H1 (cell line): ENCODE results near the gene MCM5. TPM values are rescaled to one million over a fixed set of nuclear protein-coding genes. Genes with fewer than 3 reads are reported as not detected.

ENCODE experiments used
- CTCF ChIA-PET: fragments of 300-600 bp; sonication (Branson Sonifier 250); formaldehyde crosslinking; loops from one replicate; lab custom pipeline; 2021; ENCODE audit not compliant: partially characterized antibody; lab: Charles Lee
- POLR2A ChIA-PET: fragments of 300-600 bp; sonication (Branson Sonifier 250); formaldehyde crosslinking; loops from one replicate; lab custom pipeline; 2021; ENCODE audit warnings: inconsistent platforms; ENCODE audit not compliant: partially characterized antibody; lab: Charles Lee
- DNase-seq, 2 experiments: peaks; one replicate each; pipeline versions ENCODE4 v3.0.0 to v3.0.0-alpha.2; 2010 to 2022; ENCODE audit warnings: low spot score in 2 of 2, low read depth in 1 of 2, mixed read lengths in 1 of 2
- FAIRE-seq: peaks from 2 replicates; lab custom pipeline; 2011; peaks lifted over from hg19 to GRCh38; lab: Jason Lieb, UNC
- H2AFZ ChIP-seq: 2 replicates; pipeline ENCODE4 v1.8.1; 2012; ENCODE audit warnings: low read length, inconsistent platforms
- H2AK5ac ChIP-seq: 2 replicates; pipeline ENCODE4 v1.6.1; 2013; ENCODE audit warnings: low read depth, low read length
- H2BK120ac ChIP-seq: replicated peaks from 2 replicates; pipeline ENCODE3; 2013; ENCODE audit warnings: low read depth, low read length, inconsistent platforms
- H2BK12ac ChIP-seq: 2 replicates; pipeline ENCODE4 v1.6.1; 2013; ENCODE audit warnings: low read depth, low read length
- H2BK15ac ChIP-seq: 2 replicates; pipeline ENCODE4 v1.6.1; 2013; ENCODE audit warnings: low read length
- H2BK20ac ChIP-seq: 2 replicates; pipeline ENCODE4 v1.6.1; 2013; ENCODE audit warnings: low read length
- H2BK5ac ChIP-seq: 2 replicates; pipeline ENCODE4 v1.6.1; 2013; ENCODE audit warnings: low read depth, low read length
- H3K14ac ChIP-seq: 2 replicates; pipeline ENCODE4 v1.6.1; 2013; ENCODE audit warnings: inconsistent platforms; ENCODE audit not compliant: insufficient read length
- H3K18ac ChIP-seq: 2 replicates; pipeline ENCODE4 v1.6.1; 2013; ENCODE audit warnings: low read length; ENCODE audit errors: extremely low read depth
- H3K23ac ChIP-seq: 2 replicates; pipeline ENCODE4 v1.6.1; 2013; ENCODE audit warnings: inconsistent platforms; ENCODE audit not compliant: insufficient read length
- H3K23me2 ChIP-seq: 2 replicates; pipeline ENCODE4 v1.6.1; 2013; ENCODE audit warnings: low read depth, low read length
- H3K27ac ChIP-seq: 2 replicates; pipeline ENCODE4 v1.6.1; 2011; ENCODE audit warnings: low read depth, low read length, inconsistent platforms
- H3K27me3 ChIP-seq, 4 experiments: replicated peaks in 1 of 4; 1 replicate in 1 of 4; 2 replicates in 3 of 4; pipeline versions ENCODE4 v1.6.1 to v1.8.1; 2011 to 2013; ENCODE audit warnings: low read length in 3 of 4, mild to moderate bottlenecking in 3 of 4, inconsistent platforms in 2 of 4, mixed read lengths in 2 of 4, moderate library complexity in 1 of 4; ENCODE audit not compliant: control insufficient read depth in 3 of 4, insufficient read depth in 3 of 4; ENCODE audit errors: extremely low read depth in 1 of 4
- H3K36me3 ChIP-seq, 4 experiments: 2 replicates each; pipeline versions ENCODE4 v1.6.1 to v1.8.1; 2011 to 2013; ENCODE audit warnings: mild to moderate bottlenecking in 4 of 4, low read length in 3 of 4, moderate library complexity in 2 of 4, control low read depth in 1 of 4, inconsistent platforms in 1 of 4; ENCODE audit not compliant: insufficient read depth in 4 of 4, control insufficient read depth in 2 of 4
- H3K4ac ChIP-seq: replicated peaks from 2 replicates; pipeline ENCODE3; 2013; ENCODE audit warnings: low read length, low read depth, mixed read lengths, inconsistent platforms; ENCODE audit not compliant: insufficient read length
- H3K4me1 ChIP-seq, 4 experiments: replicated peaks in 1 of 4; 1 replicate in 1 of 4; 2 replicates in 3 of 4; pipeline versions ENCODE4 v1.6.1 to v1.8.1; 2011 to 2013; ENCODE audit warnings: low read length in 3 of 4, inconsistent platforms in 2 of 4, mixed read lengths in 1 of 4; ENCODE audit not compliant: insufficient read depth in 4 of 4, control insufficient read depth in 3 of 4
- H3K4me2 ChIP-seq, 2 experiments: 2 replicates each; pipeline versions ENCODE4 v1.6.1 to v1.8.1; 2011 to 2013; ENCODE audit warnings: low read depth in 2 of 2, low read length in 2 of 2, control low read depth in 1 of 2, inconsistent platforms in 1 of 2, mild to moderate bottlenecking in 1 of 2; ENCODE audit not compliant: insufficient read depth in 1 of 2
- H3K4me3 ChIP-seq, 4 experiments: fragments of 200-600, 300-600 bp in 1 of 4; sonication (generic), shearing (Covaris generic), sonication (Bioruptor Twin) in 1 of 4; 2 replicates each; pipeline versions ENCODE4 v1.5.1 to v1.8.1; 2011 to 2016; ENCODE audit warnings: low read length in 4 of 4, low read depth in 3 of 4, control low read depth in 2 of 4, inconsistent platforms in 2 of 4, mild to moderate bottlenecking in 2 of 4, mixed read lengths in 1 of 4, moderate library complexity in 1 of 4; ENCODE audit not compliant: insufficient read depth in 2 of 4; ENCODE audit errors: extremely low read depth in 1 of 4
- H3K56ac ChIP-seq: replicated peaks from 2 replicates; pipeline ENCODE3; 2013; ENCODE audit warnings: low read depth, mild to moderate bottlenecking, mixed read lengths, low read length, inconsistent platforms; ENCODE audit not compliant: insufficient read length
- H3K79me1 ChIP-seq: 2 replicates; pipeline ENCODE4 v1.6.1; 2013; ENCODE audit warnings: low read depth, low read length, control low read depth
- H3K79me2 ChIP-seq, 2 experiments: 2 replicates each; pipeline versions ENCODE4 v1.6.1 to v1.8.1; 2012 to 2013; ENCODE audit warnings: low read length in 2 of 2, mild to moderate bottlenecking in 2 of 2, inconsistent platforms in 1 of 2; ENCODE audit not compliant: insufficient read depth in 2 of 2, control insufficient read depth in 1 of 2
- H3K9ac ChIP-seq, 4 experiments: replicated peaks in 1 of 4; 1 replicate in 1 of 4; 2 replicates in 3 of 4; pipeline versions ENCODE4 v1.6.1 to v1.8.1; 2011 to 2013; ENCODE audit warnings: low read depth in 3 of 4, low read length in 3 of 4, control low read depth in 2 of 4, mild to moderate bottlenecking in 2 of 4, moderate library complexity in 2 of 4, inconsistent platforms in 1 of 4; ENCODE audit errors: extremely low read depth in 1 of 4
- H3K9me3 ChIP-seq, 2 experiments: 2 replicates each; pipeline versions ENCODE4 v1.6.1 to v1.8.1; 2012 to 2013; ENCODE audit warnings: mild to moderate bottlenecking in 2 of 2, moderate library complexity in 2 of 2, control low read depth in 1 of 2, inconsistent platforms in 1 of 2, low read depth in 1 of 2, low read length in 1 of 2, mixed read lengths in 1 of 2; ENCODE audit not compliant: insufficient read depth in 2 of 2
- H4K20me1 ChIP-seq, 2 experiments: replicated peaks in 1 of 2; 2 replicates each; pipeline versions ENCODE3 to v1.8.1; 2011 to 2013; ENCODE audit warnings: inconsistent platforms in 2 of 2, low read length in 2 of 2, mild to moderate bottlenecking in 1 of 2; ENCODE audit not compliant: insufficient read depth in 2 of 2, control insufficient read depth in 1 of 2
- H4K5ac ChIP-seq: 2 replicates; pipeline ENCODE4 v1.6.1; 2013; ENCODE audit warnings: low read length, low read depth, mixed read lengths, inconsistent platforms; ENCODE audit not compliant: insufficient read length
- H4K8ac ChIP-seq: 2 replicates; pipeline ENCODE4 v1.8.0; 2013; ENCODE audit warnings: mild to moderate bottlenecking, moderate library complexity, low read length, inconsistent platforms; ENCODE audit not compliant: insufficient read depth; ENCODE audit errors: extremely low read depth
- H4K91ac ChIP-seq: replicated peaks from 2 replicates; pipeline ENCODE3; 2013; ENCODE audit warnings: low read length, mixed read lengths, inconsistent platforms; ENCODE audit not compliant: insufficient read length
- BRCA1 ChIP-seq: IDR thresholded peaks from 2 replicates; pipeline ENCODE4 v1.6.1; 2012; ENCODE audit warnings: low read depth, low read length, improper control_type of control experiment
- GABPA ChIP-seq: IDR thresholded peaks from 2 replicates; pipeline ENCODE4 v1.6.1; 2011; ENCODE audit warnings: mild to moderate bottlenecking, low read length, moderate library complexity, borderline replicate concordance; ENCODE audit not compliant: insufficient read depth
- JUND ChIP-seq: IDR thresholded peaks from 2 replicates; pipeline ENCODE4 v1.6.1; 2011; ENCODE audit warnings: mild to moderate bottlenecking, improper control_type of control experiment, low read length
- SP2 ChIP-seq: IDR thresholded peaks from 2 replicates; pipeline ENCODE4 v1.6.1; 2012; ENCODE audit warnings: mild to moderate bottlenecking, low read length, inconsistent platforms
- TBP ChIP-seq: IDR thresholded peaks from 2 replicates; pipeline ENCODE4 v1.6.1; 2011; ENCODE audit warnings: low read depth, low read length, improper control_type of control experiment
- WGBS, 2 experiments: shearing (Covaris generic) in 1 of 2; methylation state at CpG; one replicate each; pipeline versions ENCODE4 v1.1.6 to v1.1.7; 2013 to 2015; ENCODE audit warnings: low lambda C conversion rate in 2 of 2, mixed read lengths in 2 of 2, inconsistent platforms in 1 of 2, low coverage in 1 of 2, missing lambda C conversion rate in 1 of 2; ENCODE audit not compliant: insufficient replicate concordance in 2 of 2, insufficient coverage in 1 of 2, insufficient read length in 1 of 2; ENCODE audit errors: extremely low coverage in 1 of 2, missing lambda C conversion rate in 1 of 2; 5-methylcytosine and 5-hydroxymethylcytosine counted together
- polyA plus RNA-seq, 7 experiments: library from polyadenylated mRNA; depleted of rRNA in 3 of 7; stranded (reverse) in 5 of 7; unstranded in 2 of 7; fragments of >200 nt in 5 of 7; fragments of 200-250 nt in 2 of 7; gene quantifications; 1 replicate in 5 of 7; 2 replicates in 1 of 7; 4 replicates in 1 of 7; pipeline versions ENCODE4 v1.2.1 to v1.2.3, GENCODE V29; 2011 to 2013; ENCODE audit warnings: missing spikeins in 2 of 7, mixed read lengths in 2 of 7
- total RNA-seq: library from RNA; stranded (reverse); fragmentation: NEBNext Ultra II Directional; extraction: Animal tissue kit (Norgen Biotek cat#: 25700); gene quantifications from 2 replicates; pipeline ENCODE4 v1.2.1, GENCODE V29; 2021
- TF ChIP-seq, protein P1 (sequence below): IDR thresholded peaks from 2 replicates; pipeline ENCODE4 v1.6.1; 2011; ENCODE audit warnings: low read depth, mild to moderate bottlenecking, low read length; ENCODE audit not compliant: insufficient read depth

Gene MCM5
- total and polyA plus RNA-seq, 2 of the 8 experiments (the other 6 are each of a cell fraction or from before 2014, with no cell fraction given) = 210 to 305 TPM

DNA sequence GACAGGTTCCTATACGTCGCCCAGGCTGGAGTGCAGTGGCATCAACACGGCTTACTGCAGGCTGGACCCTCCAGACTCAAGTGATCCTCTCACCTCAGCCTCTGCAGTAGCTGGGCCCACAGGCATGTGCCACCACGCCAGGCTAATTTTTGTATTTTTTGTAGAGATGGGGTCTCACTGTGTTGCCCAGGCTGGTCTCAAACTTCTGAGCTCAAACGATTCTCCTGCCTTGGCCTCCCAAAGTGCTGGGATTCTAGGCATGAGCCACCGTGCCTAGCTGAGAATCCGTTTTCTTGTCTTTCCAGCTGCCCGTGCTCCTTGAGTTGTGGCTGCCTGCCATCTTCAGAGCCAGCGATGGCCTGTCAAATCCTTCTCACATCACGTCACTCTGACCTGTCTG lies 56.8 kb downstream of the MCM5 start:
- Histone ChIP-seq H2BK5ac (no peak overlapping the region), H3K14ac (no peak overlapping the region), H2BK12ac (no peak overlapping the region), H4K5ac (no peak overlapping the region), H2BK120ac (no peak overlapping the region), H4K20me1 (no peaks in the 10 kb centered on the region), H3K23me2 (no peaks in the 10 kb centered on the region), H4K91ac (no peak overlapping the region)
- TF ChIP-seq TBP (no peak), JUND (no peak), BRCA1 (no peak), SP2 (no peak), GABPA (no peak)
- TF ChIP-seq, protein P1, sequence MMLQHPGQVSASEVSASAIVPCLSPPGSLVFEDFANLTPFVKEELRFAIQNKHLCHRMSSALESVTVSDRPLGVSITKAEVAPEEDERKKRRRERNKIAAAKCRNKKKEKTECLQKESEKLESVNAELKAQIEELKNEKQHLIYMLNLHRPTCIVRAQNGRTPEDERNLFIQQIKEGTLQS = no peak
- TF ChIP-seq, all 59 proteins: peak for 0
- ChIA-PET CTCF (interaction anchor here (1.4 kb wide), 1 partner anchor 89 kb away, joined by 4 read pairs; no protein-coding TSS in a partner anchor), POLR2A (interaction anchor here (1.2 kb wide), 1 partner anchor 26 kb away, joined by 5 read pairs; no protein-coding TSS in a partner anchor)
- Histone ChIP-seq H3K27me3 (no peaks in the 10 kb centered on the region), H3K36me3 (no peaks in the 10 kb centered on the region), H3K79me2 (no peaks in the 10 kb centered on the region), H3K27ac (no peak overlapping the region), H3K18ac (no peak overlapping the region), H2BK20ac (no peak overlapping the region), H3K4ac (no peak overlapping the region), H3K23ac (no peak overlapping the region), H3K4me2 (no peak overlapping the region), H2AK5ac (no peak overlapping the region), H3K56ac (no peak overlapping the region), H3K4me3 (no peak overlapping the region), H2BK15ac (no peak overlapping the region), H3K79me1 (no peaks in the 10 kb centered on the region), H3K9ac (no peak overlapping the region), H2AFZ (no peak overlapping the region), H4K8ac (no peak overlapping the region), H3K9me3 (no peaks in the 10 kb centered on the region), H3K4me1 (peaks cover 6 to 11% (median 8%) of the 10 kb centered on the region in 4 experiments)
- 94% methylated on average over 8 of the region's 10 CpGs; no CpG with 5 or more reads in 1 of the 2 experiments for WGBS, 2 experiments
- DNase-seq (no peak), FAIRE-seq (no peak)
